NB4 (cell line): ENCODE data around the gene TXNDC8.

Source experiments
- CTCF ChIP-seq: IDR thresholded peaks from one replicate; pipeline ENCODE4 v1.5.1; 2012; ENCODE audit warnings: low read depth, low read length
- MAX ChIP-seq: IDR thresholded peaks from 2 replicates; pipeline ENCODE4 v1.6.1; 2011; ENCODE audit warnings: low read depth, low read length
- POLR2A ChIP-seq: IDR thresholded peaks from 2 replicates; pipeline ENCODE4 v1.6.1; 2011; ENCODE audit warnings: mild to moderate bottlenecking; ENCODE audit not compliant: insufficient read length; ENCODE audit errors: extremely low read depth

GRCh38 chr9:110343551-110343950 lies 5.9 kb upstream of the TXNDC8 start:
- TF ChIP-seq CTCF = no peak
- no peak for TF ChIP-seq POLR2A
- TF ChIP-seq MAX = no peak
